Measurements from ENCODE around the gene PPM1E.

- TF ChIP-seq CTCF (IDR thresholded peaks at IDR 0.05) (peak; percentile 92 to 94 (median 93)), EP300 (IDR thresholded peaks at IDR 0.05) (no peak)
Measured at GRCh38 chr17:59004338-59005111, 248.9 kb downstream of the PPM1E start.

Data from esophagus muscularis mucosa (tissue), 3 donors.